ENCODE measurements around the gene CA10.

CA10 gene

GRCh38 chr17:52158450-52159042 is at the start of gene CA10:
TSS of gene CA10 (minus strand) at chr17:52158714.
- no peak for DNase-seq

- DNase-seq: no peak
These were observed 49.3 kb upstream of the CA10 start for GRCh38 chr17:52207796-52208195.

- no peak for DNase-seq
These were observed 44.1 kb upstream of the CA10 start for GRCh38 chr17:52202520-52203080.

- DNase-seq: no peak
These were observed 43.4 kb upstream of the CA10 start for GRCh38 chr17:52201767-52202519.

GRCh38 chr17:52191491-52191890 is 33.0 kb upstream of the CA10 start:
- no peak for DNase-seq

GRCh38 chr17:52181782-52182181 is 23.3 kb upstream of the CA10 start:
- no peak for DNase-seq

- no peak for DNase-seq
These were observed 19.5 kb upstream of the CA10 start for GRCh38 chr17:52178012-52178411.

- no peak for DNase-seq
These were observed 12.6 kb upstream of the CA10 start for GRCh38 chr17:52170963-52171572.

GRCh38 chr17:52160136-52160567 is 1.6 kb upstream of the CA10 start:
- no peak for DNase-seq

GRCh38 chr17:52159246-52160135 is 977 bp upstream of the CA10 start:
- DNase-seq: no peak

- DNase-seq: no peak
These were observed 688 bp downstream of the CA10 start for GRCh38 chr17:52157603-52158449.

- no peak for DNase-seq
These were observed 1.6 kb downstream of the CA10 start for GRCh38 chr17:52156576-52157570.

GRCh38 chr17:52155301-52155700 is 3.2 kb downstream of the CA10 start:
- no peak for DNase-seq

- no peak for DNase-seq
These were observed 4.0 kb downstream of the CA10 start for GRCh38 chr17:52154466-52154865.

GRCh38 chr17:52150935-52151334 is 7.6 kb downstream of the CA10 start:
- no peak for DNase-seq

- DNase-seq: no peak
These were observed 8.9 kb downstream of the CA10 start for GRCh38 chr17:52149626-52150025.

- DNase-seq: no peak
These were observed 9.6 kb downstream of the CA10 start for GRCh38 chr17:52148969-52149351.

GRCh38 chr17:52148288-52148968 is 10.1 kb downstream of the CA10 start:
- DNase-seq: no peak

- no peak for DNase-seq
These were observed 10.6 kb downstream of the CA10 start for GRCh38 chr17:52147872-52148271.

- no peak for DNase-seq
These were observed 11.1 kb downstream of the CA10 start for GRCh38 chr17:52147431-52147830.

Measured in fibroblast of skin of right quadriceps (primary cell).